Measurements from ENCODE around the gene RARRES1. TPM values are rescaled to one million over a fixed set of nuclear protein-coding genes. Genes with fewer than 3 reads are reported as not detected.

The RARRES1 gene
- total RNA-seq, 1 experiment from 2014 or later, result 1.3 TPM

- ATAC-seq, result no peak
- H3K27ac ChIP-seq (ENCODE audit: low read length), result peak overlapping the region; percentile 1; the same call in 1 of the 2 replicates
- TF ChIP-seq CTCF (IDR thresholded peaks at IDR 0.05), result peak; percentile 35
- TF ChIP-seq, protein P1, sequence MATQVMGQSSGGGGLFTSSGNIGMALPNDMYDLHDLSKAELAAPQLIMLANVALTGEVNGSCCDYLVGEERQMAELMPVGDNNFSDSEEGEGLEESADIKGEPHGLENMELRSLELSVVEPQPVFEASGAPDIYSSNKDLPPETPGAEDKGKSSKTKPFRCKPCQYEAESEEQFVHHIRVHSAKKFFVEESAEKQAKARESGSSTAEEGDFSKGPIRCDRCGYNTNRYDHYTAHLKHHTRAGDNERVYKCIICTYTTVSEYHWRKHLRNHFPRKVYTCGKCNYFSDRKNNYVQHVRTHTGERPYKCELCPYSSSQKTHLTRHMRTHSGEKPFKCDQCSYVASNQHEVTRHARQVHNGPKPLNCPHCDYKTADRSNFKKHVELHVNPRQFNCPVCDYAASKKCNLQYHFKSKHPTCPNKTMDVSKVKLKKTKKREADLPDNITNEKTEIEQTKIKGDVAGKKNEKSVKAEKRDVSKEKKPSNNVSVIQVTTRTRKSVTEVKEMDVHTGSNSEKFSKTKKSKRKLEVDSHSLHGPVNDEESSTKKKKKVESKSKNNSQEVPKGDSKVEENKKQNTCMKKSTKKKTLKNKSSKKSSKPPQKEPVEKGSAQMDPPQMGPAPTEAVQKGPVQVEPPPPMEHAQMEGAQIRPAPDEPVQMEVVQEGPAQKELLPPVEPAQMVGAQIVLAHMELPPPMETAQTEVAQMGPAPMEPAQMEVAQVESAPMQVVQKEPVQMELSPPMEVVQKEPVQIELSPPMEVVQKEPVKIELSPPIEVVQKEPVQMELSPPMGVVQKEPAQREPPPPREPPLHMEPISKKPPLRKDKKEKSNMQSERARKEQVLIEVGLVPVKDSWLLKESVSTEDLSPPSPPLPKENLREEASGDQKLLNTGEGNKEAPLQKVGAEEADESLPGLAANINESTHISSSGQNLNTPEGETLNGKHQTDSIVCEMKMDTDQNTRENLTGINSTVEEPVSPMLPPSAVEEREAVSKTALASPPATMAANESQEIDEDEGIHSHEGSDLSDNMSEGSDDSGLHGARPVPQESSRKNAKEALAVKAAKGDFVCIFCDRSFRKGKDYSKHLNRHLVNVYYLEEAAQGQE (IDR thresholded peaks at IDR 0.05; ENCODE audit: insufficient read depth in 1 of 2, low read depth in 2 of 2, low read length in 1 of 2), result no peak
- ChIA-PET CTCF (interaction anchor here (0.8 kb wide), 1 partner anchor 21 kb away, joined by 3 read pairs; no protein-coding TSS in a partner anchor), POLR2A (no interaction called here)
- no peaks in the 10 kb centered on the region for H3K27me3 ChIP-seq (ENCODE audit: control insufficient read depth, insufficient read depth, low read length)
- H3K4me3 ChIP-seq (ENCODE audit: low read depth in 2 of 2, low read length in 2 of 2), result no peak overlapping the region
- no TSS peak for BruUV-seq (replicated peaks)
- in situ Hi-C loops (cut with HindIII; ENCODE audit: low pct_unique_long_range_greater_than_20kb, low sequenced_read_pairs) (no loop called here), intact Hi-C loops (cut with micrococcal nuclease; ENCODE audit: unreplicated experiment) (no loop called here)
- H3K4me1 ChIP-seq (ENCODE audit: control insufficient read depth, insufficient read depth, low read length), result peaks cover 12% of the 10 kb centered on the region; the same call in 1 of the 2 replicates
- no peaks in the 10 kb centered on the region for H3K9me3 ChIP-seq (ENCODE audit: control insufficient read depth, insufficient read depth, low read depth, low read length)
- DNase-seq (ENCODE audit: low read depth, low spot score), result no peak
- H3K36me3 ChIP-seq (ENCODE audit: control insufficient read depth, insufficient read depth, low read length), result no peaks in the 10 kb centered on the region
Measured at GRCh38 chr3:158773845-158774830, 41.9 kb upstream of the RARRES1 start.

DNA sequence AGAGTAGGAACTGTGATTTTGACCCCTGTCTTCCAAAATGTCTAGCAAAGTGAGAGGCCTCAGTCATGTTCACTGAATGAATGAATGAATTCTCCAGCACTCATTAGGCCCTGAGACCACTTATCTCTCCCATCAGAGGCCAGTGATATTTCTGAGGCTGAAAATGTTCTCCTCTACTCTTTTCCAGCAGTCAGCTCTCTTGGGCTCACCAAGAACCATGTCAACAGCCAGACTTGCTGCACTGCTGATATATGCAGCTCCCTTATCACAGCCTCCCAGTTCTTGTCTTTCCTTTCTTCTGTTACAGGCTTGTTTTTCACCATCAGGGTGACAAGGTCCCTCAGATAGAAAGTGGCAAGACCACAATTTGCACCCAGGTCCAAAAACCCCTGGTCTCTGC lies 40.9 kb upstream of the RARRES1 start:
- DNase-seq (ENCODE audit: low read depth, low spot score), result no peak
- H3K4me1 ChIP-seq (ENCODE audit: control insufficient read depth, insufficient read depth, low read length), result peaks cover 21% of the 10 kb centered on the region
- ATAC-seq, result no peak
- H3K36me3 ChIP-seq (ENCODE audit: control insufficient read depth, insufficient read depth, low read length), result no peaks in the 10 kb centered on the region
- no peaks in the 10 kb centered on the region for H3K9me3 ChIP-seq (ENCODE audit: control insufficient read depth, insufficient read depth, low read depth, low read length)
- ChIA-PET POLR2A (no interaction called here), CTCF (no interaction called here)
- BruUV-seq (replicated peaks), result no TSS peak
- peak overlapping the region; percentile 65; the same call in 1 of the 2 replicates for H3K27ac ChIP-seq (ENCODE audit: low read length)
- intact Hi-C loops (cut with micrococcal nuclease; ENCODE audit: unreplicated experiment), result no loop called here
- no peak overlapping the region for H3K4me3 ChIP-seq (ENCODE audit: low read depth in 2 of 2, low read length in 2 of 2)
- H3K27me3 ChIP-seq (ENCODE audit: control insufficient read depth, insufficient read depth, low read length), result no peaks in the 10 kb centered on the region
- in situ Hi-C loops (cut with HindIII; ENCODE audit: low pct_unique_long_range_greater_than_20kb, low sequenced_read_pairs), result no loop called here
- TF ChIP-seq POLR2AphosphoS5 (IDR thresholded peaks at IDR 0.05; ENCODE audit: low read depth, low read length) (no peak), CTCF (IDR thresholded peaks at IDR 0.05) (no peak), TCF7L2 (IDR thresholded peaks at IDR 0.05; ENCODE audit: low read depth, low read length) (no peak), SIN3A (IDR thresholded peaks at IDR 0.05; ENCODE audit: borderline replicate concordance, insufficient read depth, low read depth, low read length) (no peak)
- TF ChIP-seq, protein P1 (IDR thresholded peaks at IDR 0.05; ENCODE audit: insufficient read depth in 1 of 2, low read depth in 2 of 2, low read length in 1 of 2), result no peak
